Activated CD4-positive, alpha-beta memory T cell treated with anti-CD3 and anti-CD28 coated beads, Interleukin-2, amount 10 ng/mL, durations not matched to agents 7 days and 5 days (primary cell): ENCODE measurements around the gene DAGLA. TPM values are rescaled to one million over a fixed set of nuclear protein-coding genes. Genes with fewer than 3 reads are reported as not detected.

Source experiments
- CTCF ChIA-PET: fragments of 350-600 bp; sonication (Branson Sonifier 250); formaldehyde crosslinking; loops from one replicate; lab custom pipeline; 2021; ENCODE audit warnings: antibody characterized with exemption, inconsistent platforms; lab: Charles Lee
- POLR2A ChIA-PET: fragments of 350-600 bp; sonication (Branson Sonifier 250); formaldehyde crosslinking; loops from one replicate; lab custom pipeline; 2021; ENCODE audit warnings: antibody characterized with exemption; lab: Charles Lee
- DNase-seq: peaks from one replicate; pipeline ENCODE4 v3.0.0-alpha.2; 2020
- H3K27ac Mint-ChIP-seq: one replicate; pipeline ENCODE4 v1.8.0; 2021; ENCODE audit warnings: mild to moderate bottlenecking, mixed read lengths
- H3K27me3 Mint-ChIP-seq: one replicate; pipeline ENCODE4 v1.8.0; 2021; ENCODE audit warnings: mixed read lengths
- H3K36me3 Mint-ChIP-seq: one replicate; pipeline ENCODE4 v1.8.0; 2021; ENCODE audit warnings: low read depth, mixed read lengths
- H3K4me1 Mint-ChIP-seq: one replicate; pipeline ENCODE4 v1.8.0; 2021; ENCODE audit warnings: mixed read lengths
- H3K4me3 Mint-ChIP-seq: one replicate; pipeline ENCODE4 v1.8.0; 2021; ENCODE audit warnings: mild to moderate bottlenecking, mixed read lengths
- H3K9me3 Mint-ChIP-seq: one replicate; pipeline ENCODE4 v1.8.0; 2021; ENCODE audit warnings: mixed read lengths
- total RNA-seq, 2 experiments: library from RNA; stranded (reverse); gene quantifications; one replicate each; pipeline ENCODE4 v1.2.3, GENCODE V29; 2021

The DAGLA gene
- total RNA-seq, 2 experiments from 2014 or later: 0.10 to 0.13 TPM

- Mint-ChIP-seq H3K27me3 (no peaks in the 10 kb centered on the region), H3K4me1 (peaks cover 8% of the 10 kb centered on the region), H3K4me3 (no peak overlapping the region), H3K9me3 (no peaks in the 10 kb centered on the region), H3K27ac (no peak overlapping the region), H3K36me3 (no peaks in the 10 kb centered on the region)
- DNase-seq: no peak
- POLR2A ChIA-PET: interaction anchor here (0.7 to 1.2 kb wide), 3 partner anchors 42 to 53 kb away, joined by 3 to 4 read pairs (median 4); no protein-coding TSS in a partner anchor
- CTCF ChIA-PET: interaction anchor here (0.6 to 3.0 kb wide), 35 partner anchors 9 to 376 kb away, joined by 3 to 36 read pairs (median 5); partner anchors contain the start of gene DAGLA
Measured at GRCh38 chr11:61732705-61733104, 52.5 kb downstream of the DAGLA start.

- no peaks in the 10 kb centered on the region for H3K36me3 Mint-ChIP-seq
- H3K27me3 Mint-ChIP-seq: no peaks in the 10 kb centered on the region
- DNase-seq: peak; percentile 87
- H3K27ac Mint-ChIP-seq: no peak overlapping the region
- ChIA-PET CTCF (interaction anchor here (0.6 to 3.0 kb wide), 42 partner anchors 10 to 375 kb away, joined by 3 to 36 read pairs (median 4); partner anchors contain the start of gene DAGLA), POLR2A (interaction anchor here (0.7 to 1.2 kb wide), 3 partner anchors 43 to 54 kb away, joined by 3 to 4 read pairs (median 4); no protein-coding TSS in a partner anchor)
- no peaks in the 10 kb centered on the region for H3K9me3 Mint-ChIP-seq
- no peak overlapping the region for H3K4me3 Mint-ChIP-seq
- peaks cover 8% of the 10 kb centered on the region for H3K4me1 Mint-ChIP-seq
Measured at GRCh38 chr11:61733120-61733978, 53.2 kb downstream of the DAGLA start.

GRCh38 chr11:61734767-61735166 is 54.6 kb downstream of the DAGLA start:
- Mint-ChIP-seq H3K27ac (no peak overlapping the region), H3K36me3 (no peaks in the 10 kb centered on the region), H3K9me3 (no peaks in the 10 kb centered on the region), H3K4me3 (no peak overlapping the region), H3K4me1 (peaks cover 1% of the 10 kb centered on the region), H3K27me3 (no peaks in the 10 kb centered on the region)
- POLR2A ChIA-PET: no interaction called here
- no peak for DNase-seq
- CTCF ChIA-PET: interaction anchor here (1.8 to 2.8 kb wide), 5 partner anchors 12 to 54 kb away, joined by 10 to 36 read pairs (median 16); partner anchors contain the start of gene DAGLA

- H3K27ac Mint-ChIP-seq: no peak overlapping the region
- no peaks in the 10 kb centered on the region for H3K27me3 Mint-ChIP-seq
- DNase-seq: no peak
- no peaks in the 10 kb centered on the region for H3K36me3 Mint-ChIP-seq
- H3K4me3 Mint-ChIP-seq: no peak overlapping the region
- CTCF ChIA-PET: interaction anchor here (1.5 to 2.8 kb wide), 2 partner anchors 12 to 51 kb away, joined by 4 to 36 read pairs; no protein-coding TSS in a partner anchor
- peaks cover 1% of the 10 kb centered on the region for H3K4me1 Mint-ChIP-seq
- H3K9me3 Mint-ChIP-seq: no peaks in the 10 kb centered on the region
- POLR2A ChIA-PET: no interaction called here
Measured at GRCh38 chr11:61735391-61735790, 55.2 kb downstream of the DAGLA start.

DNA sequence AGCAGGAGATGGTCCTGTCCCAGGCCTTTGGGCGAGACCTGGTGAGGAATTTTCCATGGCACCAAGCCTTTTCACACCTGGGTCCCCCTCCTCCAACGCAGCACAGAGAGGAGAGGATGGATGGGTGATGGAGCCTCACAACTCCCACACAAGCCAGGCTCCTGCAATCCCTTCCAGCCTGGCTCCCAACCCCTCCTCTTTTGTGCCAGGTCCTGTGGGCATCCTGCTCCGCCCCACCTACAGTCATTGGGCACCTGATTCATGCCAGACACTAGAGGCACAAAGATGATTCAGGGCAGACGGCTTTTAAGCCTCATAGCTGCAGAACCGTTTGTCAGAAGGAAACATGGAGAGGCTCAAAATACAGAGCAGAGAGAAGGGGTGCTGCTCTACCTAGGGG is 56.1 kb downstream of the DAGLA start:
- Mint-ChIP-seq H3K4me1 (peaks cover 1% of the 10 kb centered on the region), H3K4me3 (no peak overlapping the region), H3K27me3 (no peaks in the 10 kb centered on the region), H3K9me3 (no peaks in the 10 kb centered on the region), H3K27ac (no peak overlapping the region), H3K36me3 (no peaks in the 10 kb centered on the region)
- ChIA-PET POLR2A (no interaction called here), CTCF (interaction anchor here (0.9 to 1.5 kb wide), 2 partner anchors 11 to 52 kb away, joined by 3 to 4 read pairs; no protein-coding TSS in a partner anchor)
- DNase-seq: no peak

DNA sequence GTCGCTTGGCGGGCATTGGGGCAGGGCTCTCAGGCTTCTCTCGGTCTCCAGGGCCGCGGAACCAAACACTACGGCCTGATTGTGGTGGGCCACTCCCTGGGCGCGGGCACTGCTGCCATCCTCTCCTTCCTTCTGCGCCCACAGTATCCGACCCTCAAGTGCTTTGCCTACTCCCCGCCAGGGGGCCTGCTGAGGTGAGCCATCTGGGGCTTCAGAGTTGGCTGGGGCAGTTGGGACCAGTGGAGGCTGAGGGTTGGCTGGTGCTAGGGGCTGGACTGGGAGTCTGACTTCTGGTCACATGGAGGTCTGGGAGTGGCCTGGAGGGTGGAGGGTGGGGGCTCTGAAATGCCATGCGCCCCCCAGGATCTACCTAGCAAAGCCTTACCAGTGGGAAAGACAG is 56.9 kb downstream of the DAGLA start:
- H3K4me3 Mint-ChIP-seq: no peak overlapping the region
- DNase-seq: no peak
- no peaks in the 10 kb centered on the region for H3K27me3 Mint-ChIP-seq
- ChIA-PET POLR2A (no interaction called here), CTCF (no interaction called here)
- H3K4me1 Mint-ChIP-seq: peaks cover 1% of the 10 kb centered on the region
- no peaks in the 10 kb centered on the region for H3K36me3 Mint-ChIP-seq
- no peaks in the 10 kb centered on the region for H3K9me3 Mint-ChIP-seq
- H3K27ac Mint-ChIP-seq: no peak overlapping the region

DNA sequence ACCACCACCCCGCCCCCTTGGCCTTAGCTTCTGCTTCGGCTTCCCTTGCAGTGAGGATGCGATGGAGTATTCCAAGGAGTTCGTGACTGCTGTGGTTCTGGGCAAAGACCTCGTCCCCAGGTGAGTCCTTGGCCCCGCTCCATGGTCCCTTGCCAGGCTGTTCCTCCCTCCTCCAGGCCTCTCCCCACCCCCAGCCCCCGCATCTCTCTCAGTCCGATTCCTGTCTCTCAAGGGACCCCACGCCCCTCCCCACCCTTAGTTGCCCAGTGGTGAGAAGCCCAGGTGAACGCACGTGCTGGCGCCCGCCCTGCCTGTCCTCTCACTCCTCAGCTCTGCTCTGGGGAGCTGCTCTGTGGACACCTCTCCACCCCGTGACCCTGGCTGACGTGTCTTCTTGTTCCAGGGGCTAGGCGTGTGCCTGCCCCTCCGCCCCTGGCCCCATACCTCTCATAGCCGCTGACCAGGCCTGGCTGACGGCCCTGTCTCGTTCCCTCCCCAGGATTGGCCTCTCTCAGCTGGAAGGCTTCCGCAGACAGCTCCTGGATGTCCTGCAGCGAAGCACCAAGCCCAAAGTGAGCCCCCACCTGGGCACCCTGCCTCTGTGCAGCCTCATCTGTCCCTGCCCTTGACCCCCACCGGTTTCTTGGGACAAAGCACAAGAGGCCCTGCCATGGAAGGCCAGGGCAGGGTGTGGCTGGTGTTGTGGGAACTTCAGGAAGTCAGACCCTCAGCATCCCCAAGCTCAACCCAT is 57.6 kb downstream of the DAGLA start:
- CTCF ChIA-PET: no interaction called here
- POLR2A ChIA-PET: no interaction called here
- no peak overlapping the region for H3K4me3 Mint-ChIP-seq

GRCh38 chr11:61738776-61739175 is 58.6 kb downstream of the DAGLA start:
- POLR2A ChIA-PET: no interaction called here
- DNase-seq: no peak
- Mint-ChIP-seq H3K9me3 (no peaks in the 10 kb centered on the region), H3K4me1 (no peaks in the 10 kb centered on the region), H3K36me3 (no peaks in the 10 kb centered on the region), H3K4me3 (no peak overlapping the region), H3K27ac (no peak overlapping the region), H3K27me3 (no peaks in the 10 kb centered on the region)
- CTCF ChIA-PET: no interaction called here

More for the DNA sequence above, 57.6 kb downstream of the DAGLA start:
- Mint-ChIP-seq H3K36me3 (no peaks in the 10 kb centered on the region), H3K9me3 (no peaks in the 10 kb centered on the region), H3K27me3 (no peaks in the 10 kb centered on the region), H3K4me1 (peaks cover 1% of the 10 kb centered on the region), H3K27ac (no peak overlapping the region)
- no peak for DNase-seq

DNA sequence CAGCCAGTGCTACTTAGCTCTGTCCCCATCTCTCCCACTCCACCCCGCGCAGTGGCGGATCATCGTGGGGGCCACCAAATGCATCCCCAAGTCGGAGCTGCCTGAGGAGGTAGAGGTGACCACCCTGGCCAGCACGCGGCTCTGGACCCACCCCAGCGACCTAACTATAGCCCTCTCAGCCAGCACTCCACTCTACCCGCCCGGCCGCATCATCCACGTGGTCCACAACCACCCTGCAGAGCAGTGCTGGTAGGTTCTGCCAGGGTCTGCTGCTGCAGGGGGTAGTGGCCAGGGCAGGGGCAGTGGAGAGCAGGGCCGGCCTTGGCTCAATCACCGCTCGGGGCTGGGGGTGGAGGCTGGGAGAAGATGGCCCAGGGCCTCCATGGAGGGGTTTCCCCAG is 59.2 kb downstream of the DAGLA start:
- no peaks in the 10 kb centered on the region for H3K4me1 Mint-ChIP-seq
- H3K27ac Mint-ChIP-seq: no peak overlapping the region
- no peaks in the 10 kb centered on the region for H3K36me3 Mint-ChIP-seq
- no peaks in the 10 kb centered on the region for H3K27me3 Mint-ChIP-seq
- H3K4me3 Mint-ChIP-seq: no peak overlapping the region
- DNase-seq: no peak
- H3K9me3 Mint-ChIP-seq: no peaks in the 10 kb centered on the region
- ChIA-PET POLR2A (no interaction called here), CTCF (no interaction called here)

- no peaks in the 10 kb centered on the region for H3K9me3 Mint-ChIP-seq
- no peak overlapping the region for H3K4me3 Mint-ChIP-seq
- H3K36me3 Mint-ChIP-seq: no peaks in the 10 kb centered on the region
- H3K27ac Mint-ChIP-seq: no peak overlapping the region
- no peaks in the 10 kb centered on the region for H3K4me1 Mint-ChIP-seq
- CTCF ChIA-PET: no interaction called here
- no peak for DNase-seq
- POLR2A ChIA-PET: no interaction called here
- H3K27me3 Mint-ChIP-seq: no peaks in the 10 kb centered on the region
Measured at GRCh38 chr11:61739966-61740365, 59.8 kb downstream of the DAGLA start.

GRCh38 chr11:61742391-61742790 is 62.2 kb downstream of the DAGLA start:
- no peaks in the 10 kb centered on the region for H3K27me3 Mint-ChIP-seq
- DNase-seq: no peak
- no peaks in the 10 kb centered on the region for H3K36me3 Mint-ChIP-seq
- ChIA-PET CTCF (interaction anchor here (1.0 kb wide), 1 partner anchor 54 kb away, joined by 3 read pairs; no protein-coding TSS in a partner anchor), POLR2A (no interaction called here)
- H3K4me3 Mint-ChIP-seq: no peak overlapping the region
- no peak overlapping the region for H3K27ac Mint-ChIP-seq
- no peaks in the 10 kb centered on the region for H3K4me1 Mint-ChIP-seq
- no peaks in the 10 kb centered on the region for H3K9me3 Mint-ChIP-seq

GRCh38 chr11:61743486-61744095 is 63.4 kb downstream of the DAGLA start:
- no peaks in the 10 kb centered on the region for H3K9me3 Mint-ChIP-seq
- no peak overlapping the region for H3K4me3 Mint-ChIP-seq
- CTCF ChIA-PET: interaction anchor here (1.2 kb wide), 1 partner anchor 10 kb away, joined by 6 read pairs; no protein-coding TSS in a partner anchor
- no peaks in the 10 kb centered on the region for H3K4me1 Mint-ChIP-seq
- no peaks in the 10 kb centered on the region for H3K27me3 Mint-ChIP-seq
- no peak for DNase-seq
- no peaks in the 10 kb centered on the region for H3K36me3 Mint-ChIP-seq
- H3K27ac Mint-ChIP-seq: no peak overlapping the region
- POLR2A ChIA-PET: no interaction called here
